PC-9 (cell line): ENCODE measurements around the gene QSER1.

Source experiments
- EZH2 ChIP-seq: fragments of 200-600 bp; sonication (generic); IDR thresholded peaks from 2 replicates; pipeline ENCODE4 v1.8.0; 2017; ENCODE audit warnings: antibody characterized with exemption, low read depth
- TF ChIP-seq, protein P1 (sequence below): fragments of 200-600 bp; sonication (generic); conservative IDR thresholded peaks from 2 replicates; pipeline ENCODE4 v1.6.1; 2017; ENCODE audit warnings: mixed run types, antibody characterized with exemption, mild to moderate bottlenecking, moderate library complexity

- TF ChIP-seq, protein P1, sequence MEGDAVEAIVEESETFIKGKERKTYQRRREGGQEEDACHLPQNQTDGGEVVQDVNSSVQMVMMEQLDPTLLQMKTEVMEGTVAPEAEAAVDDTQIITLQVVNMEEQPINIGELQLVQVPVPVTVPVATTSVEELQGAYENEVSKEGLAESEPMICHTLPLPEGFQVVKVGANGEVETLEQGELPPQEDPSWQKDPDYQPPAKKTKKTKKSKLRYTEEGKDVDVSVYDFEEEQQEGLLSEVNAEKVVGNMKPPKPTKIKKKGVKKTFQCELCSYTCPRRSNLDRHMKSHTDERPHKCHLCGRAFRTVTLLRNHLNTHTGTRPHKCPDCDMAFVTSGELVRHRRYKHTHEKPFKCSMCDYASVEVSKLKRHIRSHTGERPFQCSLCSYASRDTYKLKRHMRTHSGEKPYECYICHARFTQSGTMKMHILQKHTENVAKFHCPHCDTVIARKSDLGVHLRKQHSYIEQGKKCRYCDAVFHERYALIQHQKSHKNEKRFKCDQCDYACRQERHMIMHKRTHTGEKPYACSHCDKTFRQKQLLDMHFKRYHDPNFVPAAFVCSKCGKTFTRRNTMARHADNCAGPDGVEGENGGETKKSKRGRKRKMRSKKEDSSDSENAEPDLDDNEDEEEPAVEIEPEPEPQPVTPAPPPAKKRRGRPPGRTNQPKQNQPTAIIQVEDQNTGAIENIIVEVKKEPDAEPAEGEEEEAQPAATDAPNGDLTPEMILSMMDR, result peak; percentile 38; the same call in 1 of the 2 replicates
- TF ChIP-seq EZH2, result no peak
Observed at GRCh38 chr11:32858731-32859130, 33.9 kb upstream of the QSER1 start.
